ENCODE measurements around the gene LRRC8A.

DNA sequence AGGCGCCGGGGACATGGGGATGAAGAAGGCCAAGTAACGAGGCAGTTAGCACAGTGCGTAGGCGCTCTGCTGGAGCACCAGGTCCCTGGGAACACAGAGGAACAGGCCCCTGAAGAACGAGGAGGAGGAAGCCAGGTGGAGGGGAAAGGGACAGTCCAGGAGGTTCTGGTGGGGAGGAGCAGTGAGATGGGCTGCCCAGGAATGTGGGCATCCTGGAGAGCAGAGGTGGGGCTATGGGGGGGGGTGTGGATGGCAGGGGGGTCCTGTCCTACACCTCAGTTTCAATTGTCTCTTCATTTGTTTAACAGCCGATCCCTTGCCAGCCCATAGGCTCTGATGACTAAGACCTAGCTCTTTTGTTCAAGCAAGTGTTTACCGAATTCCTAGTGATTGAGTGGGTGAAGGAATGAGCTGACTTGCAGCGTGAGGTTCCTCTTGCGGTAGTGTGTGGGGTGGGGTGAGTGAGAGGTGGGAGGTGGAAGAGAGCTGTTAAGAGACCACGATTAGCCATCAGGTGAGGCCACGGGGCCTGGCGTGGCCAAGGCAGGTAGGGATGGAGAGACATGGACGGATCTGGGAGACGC lies 30.4 kb downstream of the LRRC8A start:
- no peak for TF ChIP-seq CTCF (conservative IDR thresholded peaks at IDR 0.05)
- no peak for TF ChIP-seq ZFX (IDR thresholded peaks at IDR 0.05)

All from C4-2B (cell line).